HG02588 (cell line): ENCODE measurements around the gene WDR74.
"Not testable (repeated sequence)": the region's sequence is repeated elsewhere in the genome, so short reads cannot be mapped to it uniquely, and the experiment has no call there.

Source experiments
- ATAC-seq: cut with Tn5 transposase; IDR thresholded peaks from one replicate; pipeline ENCODE4 v1.9.1; 2021; ENCODE audit warnings: mild to moderate bottlenecking, moderate library complexity; ENCODE audit not compliant: unreplicated experiment

Gene WDR74

GRCh38 chr11:62842171-62842741, 2.9 kb upstream of the WDR74 start:
- ATAC-seq: no peak

DNA sequence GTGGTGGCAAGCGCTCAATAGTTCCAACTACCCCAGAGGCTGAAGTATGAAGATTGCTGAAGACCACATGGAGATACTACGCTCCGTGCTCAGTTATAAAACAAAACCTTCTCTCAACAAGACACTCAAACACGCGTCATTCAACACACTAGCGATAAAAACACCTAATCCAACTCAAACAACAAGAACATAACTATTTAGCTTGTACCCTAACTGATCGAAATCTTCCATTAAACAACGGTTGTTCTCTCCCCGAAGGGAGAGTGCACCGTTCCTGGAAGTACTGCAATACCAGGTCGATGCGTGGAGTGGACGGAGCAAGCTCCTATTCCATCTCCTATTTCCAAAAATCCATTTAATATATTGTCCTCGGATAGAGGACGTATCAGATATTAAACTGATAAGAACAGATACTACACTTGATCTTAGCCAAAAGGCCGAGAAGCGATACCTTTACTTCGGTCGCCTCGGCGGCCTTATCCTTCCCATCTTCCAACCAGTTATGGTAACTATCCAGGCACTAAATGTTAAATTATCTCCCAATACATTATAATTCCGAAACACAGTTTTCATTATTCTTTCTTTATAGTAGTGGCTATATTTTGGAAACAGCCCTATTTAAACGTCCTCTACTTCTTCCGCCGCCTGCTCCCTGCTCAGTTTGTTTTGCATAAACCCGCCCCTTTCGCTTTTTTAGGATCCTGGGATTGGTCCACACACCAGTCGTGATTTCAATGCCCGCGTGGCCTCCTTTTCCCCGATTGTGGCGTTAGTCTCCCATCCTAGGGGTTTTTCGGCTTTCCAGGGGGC, 2.2 kb upstream of the WDR74 start:
- ATAC-seq: peak; percentile 41

DNA sequence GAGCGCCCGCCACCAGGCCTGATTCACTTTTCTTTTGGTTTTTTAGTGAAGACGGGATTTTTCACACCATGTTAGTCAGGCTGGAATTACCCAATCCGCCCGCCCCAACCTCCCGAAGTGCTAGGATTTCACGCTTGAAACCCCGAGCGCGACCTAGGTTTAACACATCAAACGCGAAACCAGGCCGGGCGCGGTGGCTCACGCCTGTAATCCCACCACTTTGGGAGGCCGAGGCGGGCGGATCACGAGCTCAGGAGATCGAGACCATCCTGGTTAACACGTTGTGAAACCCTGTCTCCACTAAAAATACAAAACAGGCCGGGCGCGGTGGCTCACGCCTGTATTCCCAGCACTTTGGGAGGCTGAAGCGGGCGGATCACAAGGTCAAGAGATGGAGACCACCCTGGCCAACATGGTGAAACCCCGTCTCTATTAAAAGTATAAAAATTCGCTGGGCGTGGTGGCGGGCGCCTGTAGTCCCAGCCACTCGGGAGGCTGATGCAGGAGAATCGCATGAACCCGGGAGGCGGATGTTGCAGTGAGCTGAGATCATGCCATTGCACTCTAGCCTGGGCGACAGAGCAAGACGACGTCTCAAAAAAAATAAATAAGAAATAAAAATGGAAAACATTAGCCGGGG, 1.5 kb upstream of the WDR74 start:
- ATAC-seq: peak; percentile 6

DNA sequence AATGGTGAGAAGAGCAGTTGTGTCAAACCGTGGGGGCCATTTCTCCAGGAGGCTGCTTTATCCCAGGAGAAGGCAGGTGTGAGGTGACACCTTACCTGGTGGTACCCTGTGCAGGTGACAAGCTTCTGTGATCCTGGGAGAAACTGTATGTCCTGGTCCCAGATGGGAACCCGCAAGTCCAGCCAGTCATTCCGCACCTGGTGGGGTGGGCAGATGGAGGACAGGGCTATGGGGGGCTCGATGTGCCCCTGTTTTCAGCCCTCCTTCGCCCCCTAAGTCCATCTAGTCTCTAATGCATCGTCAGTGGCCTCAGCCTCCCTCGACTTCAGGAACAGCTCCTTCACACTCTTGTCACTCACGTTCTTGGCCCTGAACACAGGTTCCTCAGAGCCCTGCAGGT, 4.1 kb downstream of the WDR74 start:
- ATAC-seq: no peak

GRCh38 chr11:62832336-62833234, 6.8 kb downstream of the WDR74 start, which contains the start of gene TEX54:
TEX54 (minus strand) TSS chr11:62832841.
- peak; percentile 14 for ATAC-seq

DNA sequence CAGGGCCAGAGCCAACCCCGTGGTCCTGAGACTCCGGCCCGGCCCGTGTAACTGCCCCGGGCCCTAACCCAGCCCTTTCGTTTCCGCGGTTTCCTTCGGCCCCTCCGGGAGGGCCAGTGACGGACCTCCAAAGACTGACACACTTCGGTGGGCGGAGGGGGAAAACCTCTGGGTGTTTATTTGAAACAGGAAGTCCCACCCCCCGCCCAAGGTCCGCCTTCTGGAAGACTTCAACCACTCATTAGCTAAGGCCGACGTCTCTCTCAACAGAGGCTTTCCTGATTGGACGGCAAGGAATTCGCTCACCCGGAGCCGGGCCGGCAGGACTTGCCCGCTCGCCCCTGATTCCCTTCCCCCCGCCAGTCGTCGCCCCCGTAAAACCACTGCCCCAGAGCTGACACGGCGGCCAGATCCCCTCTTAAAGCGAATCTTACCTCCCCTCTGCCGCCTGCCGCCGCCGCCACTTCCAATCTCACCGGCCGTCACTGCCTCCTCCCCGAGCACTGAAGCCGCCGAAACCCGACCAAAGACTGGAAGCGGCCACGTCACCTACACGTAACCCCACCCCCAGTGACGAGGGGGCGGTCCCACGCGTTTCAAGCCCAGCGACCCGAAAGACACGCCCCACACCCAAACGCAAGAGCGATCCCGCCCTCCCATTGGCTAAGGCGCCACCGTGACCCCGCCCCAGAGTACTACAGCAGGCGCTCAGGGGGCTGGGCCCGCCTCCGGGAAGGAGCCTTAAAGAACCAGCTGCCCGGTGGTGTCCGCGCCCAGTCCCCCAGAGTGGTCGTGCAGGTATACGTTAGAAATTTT, 7.7 kb downstream of the WDR74 start, which contains the start of gene STX5:
TSS of gene STX5 (minus strand) at position 532 of the 816 bp plus-strand sequence. CDS start 808 bp downstream, outside the sequence.
- peak; percentile 79 for ATAC-seq

DNA sequence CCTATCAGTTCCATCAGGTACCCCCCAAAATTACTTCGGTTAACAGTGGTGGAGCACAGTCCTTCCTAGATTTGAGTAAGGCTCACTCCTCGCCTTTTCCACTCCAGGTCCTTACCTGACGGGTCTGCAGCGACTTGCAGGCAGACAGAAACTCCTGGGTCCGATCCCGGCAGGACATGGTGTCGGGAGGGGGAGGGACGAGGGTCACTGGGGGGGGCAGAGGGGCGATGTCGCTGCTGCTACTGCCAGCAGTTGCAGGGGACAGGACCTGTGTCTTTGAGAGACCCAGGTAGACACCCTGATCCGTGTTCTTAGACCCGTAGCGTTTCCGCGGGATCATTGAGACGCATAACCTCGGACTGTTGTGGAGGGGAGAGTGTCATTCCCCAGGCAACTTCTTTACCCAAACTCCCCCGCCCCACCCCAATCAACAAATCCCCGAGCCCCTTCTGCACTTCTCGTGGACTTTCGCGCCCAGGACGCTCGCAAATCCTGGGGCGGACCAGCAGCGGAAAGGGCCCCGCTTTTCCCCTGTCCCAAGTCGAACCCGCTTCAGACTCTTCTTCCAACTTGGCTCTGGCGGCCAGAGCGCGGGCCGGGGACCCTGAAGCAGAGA, 8.4 kb downstream of the WDR74 start:
- no peak for ATAC-seq

- ATAC-seq: not testable (repeated sequence)
These were observed 11.3 kb downstream of the WDR74 start for GRCh38 chr11:62828130-62828529.

DNA sequence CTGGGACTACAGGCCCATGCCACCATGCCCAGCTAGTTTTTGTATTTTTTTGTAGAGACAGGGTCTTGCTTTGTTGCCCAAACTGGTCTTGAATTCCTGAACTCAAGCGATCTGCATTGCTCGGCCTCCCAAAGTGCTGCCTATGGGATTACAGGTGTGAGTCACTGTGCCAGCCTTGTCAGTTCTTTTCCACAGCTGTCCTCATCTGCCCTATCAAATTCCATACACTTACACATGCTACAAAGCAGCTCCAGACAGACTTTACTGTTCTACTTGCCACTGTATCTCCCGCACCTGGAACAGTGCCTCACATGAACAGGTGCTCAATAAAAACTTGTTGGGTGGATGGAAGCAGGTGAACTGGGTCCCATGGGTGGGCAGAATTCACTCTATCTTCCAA, 15.7 kb downstream of the WDR74 start:
- no peak for ATAC-seq

DNA sequence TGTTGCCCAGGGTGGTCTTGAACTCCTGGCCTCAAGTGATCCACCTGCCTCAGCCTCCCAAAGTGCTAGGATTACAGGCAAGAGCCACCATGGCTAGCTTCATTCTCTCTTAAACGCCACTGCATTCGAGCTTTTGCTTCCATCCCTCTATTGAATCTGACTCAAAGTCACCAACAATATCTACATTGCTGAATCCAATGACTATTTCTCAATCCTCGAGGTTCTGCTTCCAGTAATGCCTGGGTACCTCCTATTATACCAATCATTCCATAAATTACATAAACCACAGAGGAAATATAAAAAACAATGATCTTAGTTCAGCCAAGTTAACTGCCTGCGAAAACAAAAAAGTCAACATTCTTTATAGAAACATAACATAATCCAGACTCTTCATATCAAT, 22.3 kb downstream of the WDR74 start:
- ATAC-seq: no peak

DNA sequence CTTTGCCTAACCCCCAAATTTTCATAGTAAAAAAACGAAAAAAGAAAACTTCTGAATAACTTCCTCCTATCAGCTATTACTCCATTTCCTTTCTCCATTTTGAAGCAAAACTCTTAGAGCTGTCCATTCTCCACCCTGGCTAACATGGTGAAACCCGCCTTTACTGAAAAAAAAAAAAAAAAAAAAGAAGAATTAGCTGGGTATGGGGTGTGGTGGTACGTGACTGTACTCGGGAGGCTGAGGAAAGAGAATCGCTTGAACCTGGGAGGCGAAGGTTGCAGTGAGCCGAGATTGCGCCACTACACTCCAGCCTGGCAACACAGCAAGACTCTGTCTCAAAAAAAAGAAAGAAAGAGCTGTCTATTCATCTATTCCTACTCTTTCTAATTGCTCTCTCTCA, 22.8 kb downstream of the WDR74 start:
- ATAC-seq: no peak

GRCh38 chr11:62811659-62812058, 27.7 kb downstream of the WDR74 start:
- no peak for ATAC-seq

DNA sequence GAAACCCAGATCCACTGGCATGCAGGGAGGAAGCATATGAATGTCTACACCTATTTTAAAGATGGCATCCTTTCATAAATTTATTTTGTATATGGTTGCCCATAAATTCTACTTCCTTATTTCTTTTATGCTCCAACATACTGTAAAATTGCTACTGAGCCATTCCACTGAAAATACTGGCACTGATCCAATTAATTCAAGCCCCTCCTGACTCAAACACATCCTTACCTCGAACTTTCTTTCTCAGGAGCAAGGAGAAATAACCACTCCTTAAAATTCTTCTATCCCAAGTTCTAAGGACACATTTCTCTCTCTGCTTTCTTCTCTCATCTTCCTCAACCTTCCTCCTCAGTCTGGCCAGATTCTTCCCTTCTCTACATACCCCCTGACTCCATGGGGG, 28.6 kb downstream of the WDR74 start:
- no peak for ATAC-seq

DNA sequence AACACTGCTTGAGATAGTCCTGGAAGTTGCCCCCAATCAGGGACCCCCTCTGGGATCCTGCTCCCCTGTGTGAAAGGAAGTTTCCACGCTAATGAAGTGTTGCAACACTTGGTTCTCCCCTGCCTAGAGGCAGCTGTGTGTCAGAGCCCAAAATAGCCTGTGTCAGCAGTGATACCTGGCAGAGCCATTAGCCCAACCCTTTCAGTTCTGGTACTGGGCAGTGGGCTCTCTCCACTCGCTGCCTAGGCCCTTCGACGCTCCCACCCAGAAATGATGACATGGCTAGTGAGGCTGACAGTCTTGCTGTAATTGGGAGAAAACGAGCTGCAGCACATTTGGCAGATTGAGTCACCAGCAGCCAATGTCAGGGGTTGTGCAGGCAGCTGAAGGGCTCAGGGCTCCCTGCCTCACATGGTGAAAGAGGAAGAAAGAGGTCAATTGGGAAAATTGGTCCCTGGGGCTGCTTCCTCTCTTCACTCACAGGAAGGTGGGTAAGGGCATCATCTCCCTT, 32.7 kb downstream of the WDR74 start:
- no peak for ATAC-seq

- ATAC-seq: no peak
These were observed 33.4 kb downstream of the WDR74 start for GRCh38 chr11:62805961-62806441.

GRCh38 chr11:62805076-62805892, 34.1 kb downstream of the WDR74 start, which contains the start of gene NXF1:
NXF1 (minus strand) TSS chr11:62805440; CDS start chr11:62805356, 84 bp downstream.
- peak; percentile 80 for ATAC-seq

- peak; percentile 2 for ATAC-seq
These were observed 34.9 kb downstream of the WDR74 start for GRCh38 chr11:62804310-62805075.
